Muscle of arm (tissue), 14 donors: Measurements from ENCODE around the gene MYL5. TPM values are rescaled to one million over a fixed set of nuclear protein-coding genes. Genes with fewer than 3 reads are reported as not detected.

Experiments used
- DNase-seq: peaks from one replicate; pipeline ENCODE4 v3.0.0-alpha.2; 2013
- long read RNA-seq, 11 donors: transcript quantifications; one replicate each; lab custom pipeline, GENCODE V29; 2026
- polyA plus RNA-seq, 12 donors: library from polyadenylated mRNA; unstranded; fragments of 120-200 nt; gene quantifications; one replicate each; pipeline ENCODE4 v1.2.1, GENCODE V29; 2013; ENCODE audit not compliant: insufficient read length in 12 of 12

Gene MYL5, protein sequence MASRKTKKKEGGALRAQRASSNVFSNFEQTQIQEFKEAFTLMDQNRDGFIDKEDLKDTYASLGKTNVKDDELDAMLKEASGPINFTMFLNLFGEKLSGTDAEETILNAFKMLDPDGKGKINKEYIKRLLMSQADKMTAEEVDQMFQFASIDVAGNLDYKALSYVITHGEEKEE
- 1,000 to 10,000 TPM in 5 of 12 donors, 100 to 1,000 TPM in 6, not detected in 1; 215 to 1,381 (median 850) TPM for polyA plus RNA-seq
- long read RNA-seq, donor 1, partial matches to known transcripts = 0 of 3 reads
- long read RNA-seq, donor 1, other reads (novel, unspliced or antisense) = 0 of 3 reads
- long read RNA-seq, donor 2, transcript MYL5-207 (4 exons, 829 nt) = minor isoform, 8 of 1,334 reads
- long read RNA-seq, donor 2, transcript MYL5-201 (7 exons, 666 nt) = major isoform, 836 of 1,334 reads
- long read RNA-seq, donor 2, transcript MYL5-204 (2 exons, 531 nt) = minor isoform, 11 of 1,334 reads
- long read RNA-seq, donor 2, partial matches to known transcripts = 389 of 1,334 reads
- long read RNA-seq, donor 2, other reads (novel, unspliced or antisense) = 87 of 1,334 reads
- long read RNA-seq, donor 3, transcript MYL5-201 (7 exons, 666 nt) = major isoform, 250 of 428 reads
- long read RNA-seq, donor 3, partial matches to known transcripts = 161 of 428 reads
- long read RNA-seq, donor 3, other reads (novel, unspliced or antisense) = 9 of 428 reads
- long read RNA-seq, donor 4, transcript MYL5-201 (7 exons, 666 nt) = major isoform, 260 of 433 reads
- long read RNA-seq, donor 4, partial matches to known transcripts = 158 of 433 reads
- long read RNA-seq, donor 4, other reads (novel, unspliced or antisense) = 12 of 433 reads
- long read RNA-seq, donor 5, transcript MYL5-201 (7 exons, 666 nt) = major isoform, 1,092 of 1,618 reads
- long read RNA-seq, donor 5, transcript MYL5-204 (2 exons, 531 nt) = minor isoform, 8 of 1,618 reads
- long read RNA-seq, donor 5, partial matches to known transcripts = 426 of 1,618 reads
- long read RNA-seq, donor 5, other reads (novel, unspliced or antisense) = 89 of 1,618 reads
- long read RNA-seq, donor 6, transcript MYL5-201 (7 exons, 666 nt) = major isoform, 149 of 276 reads
- long read RNA-seq, donor 6, partial matches to known transcripts = 119 of 276 reads
- long read RNA-seq, donor 6, other reads (novel, unspliced or antisense) = 0 of 276 reads
- long read RNA-seq, donor 7, transcript MYL5-201 (7 exons, 666 nt) = major isoform, 251 of 375 reads
- long read RNA-seq, donor 7, partial matches to known transcripts = 92 of 375 reads
- long read RNA-seq, donor 7, other reads (novel, unspliced or antisense) = 29 of 375 reads
- long read RNA-seq, donor 8, transcript MYL5-204 (2 exons, 531 nt) = minor isoform, 6 of 1,505 reads
- long read RNA-seq, donor 8, transcript MYL5-201 (7 exons, 666 nt) = major isoform, 584 of 1,505 reads
- long read RNA-seq, donor 8, partial matches to known transcripts = 445 of 1,505 reads
- long read RNA-seq, donor 8, other reads (novel, unspliced or antisense) = 465 of 1,505 reads
- long read RNA-seq, donor 9, transcript MYL5-201 (7 exons, 666 nt) = major isoform, 187 of 296 reads
- long read RNA-seq, donor 9, partial matches to known transcripts = 101 of 296 reads
- long read RNA-seq, donor 9, other reads (novel, unspliced or antisense) = 5 of 296 reads
- long read RNA-seq, donor 10, transcript MYL5-201 (7 exons, 666 nt) = major isoform, 678 of 1,032 reads
- long read RNA-seq, donor 10, transcript MYL5-204 (2 exons, 531 nt) = minor isoform, 10 of 1,032 reads
- long read RNA-seq, donor 10, partial matches to known transcripts = 282 of 1,032 reads
- long read RNA-seq, donor 10, other reads (novel, unspliced or antisense) = 58 of 1,032 reads
- long read RNA-seq, donor 11, transcript MYL5-201 (7 exons, 666 nt) = major isoform, 300 of 482 reads
- long read RNA-seq, donor 11, partial matches to known transcripts = 146 of 482 reads
- long read RNA-seq, donor 11, other reads (novel, unspliced or antisense) = 29 of 482 reads

DNA sequence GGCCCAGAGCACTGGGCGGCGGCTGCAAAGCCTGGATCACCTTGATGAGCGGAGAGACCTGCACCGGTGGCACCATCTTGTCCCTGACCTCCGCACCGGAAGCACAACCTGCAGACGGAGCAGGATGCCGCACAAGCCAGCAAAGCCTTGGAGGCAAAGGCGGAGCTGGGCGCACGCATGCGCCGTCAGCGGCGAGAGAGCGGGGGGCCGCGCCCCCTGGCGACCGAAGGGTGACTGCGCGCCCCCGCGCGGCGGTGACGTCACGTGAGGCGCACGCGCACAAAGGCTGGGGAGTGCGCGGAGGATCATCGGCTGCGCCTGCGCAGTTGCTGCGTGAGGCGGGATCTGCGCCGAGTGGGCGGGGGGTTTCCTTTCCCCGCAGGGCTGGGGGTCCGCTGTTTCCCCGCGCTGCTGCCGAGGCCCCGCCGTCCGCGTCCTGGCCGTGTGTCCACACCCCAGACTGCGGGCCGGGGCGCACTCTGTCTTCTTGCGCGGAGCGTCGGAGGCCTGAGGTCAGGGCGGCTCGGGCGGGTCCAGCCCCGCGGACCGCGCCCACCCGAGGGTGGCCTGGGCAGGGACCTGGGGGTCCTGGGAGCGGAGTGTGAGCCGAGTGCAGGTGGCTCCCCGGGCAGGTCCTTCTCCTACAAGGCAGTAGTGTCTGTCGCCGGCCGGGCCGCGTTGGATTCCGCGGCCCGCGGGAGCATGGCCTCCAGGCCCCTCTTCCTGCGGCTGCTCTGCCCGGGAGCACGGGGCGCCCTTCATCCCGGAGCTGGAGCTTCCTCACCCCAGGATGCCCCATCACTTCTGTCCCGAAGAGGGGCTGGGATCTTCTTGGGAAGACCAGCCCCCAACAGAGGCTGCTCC, at the start of gene MYL5, which contains the start of gene ATP5ME:
Gene MYL5, plus strand, starts transcription at position 371 of the 864 bp plus-strand sequence. CDS start 3,485 bp downstream, outside the sequence.
Gene ATP5ME, minus strand, starts transcription at position 105 of the 864 bp plus-strand sequence. Its CDS starts 29 bp downstream, at position 76.
- DNase-seq = peak; percentile 97

DNA sequence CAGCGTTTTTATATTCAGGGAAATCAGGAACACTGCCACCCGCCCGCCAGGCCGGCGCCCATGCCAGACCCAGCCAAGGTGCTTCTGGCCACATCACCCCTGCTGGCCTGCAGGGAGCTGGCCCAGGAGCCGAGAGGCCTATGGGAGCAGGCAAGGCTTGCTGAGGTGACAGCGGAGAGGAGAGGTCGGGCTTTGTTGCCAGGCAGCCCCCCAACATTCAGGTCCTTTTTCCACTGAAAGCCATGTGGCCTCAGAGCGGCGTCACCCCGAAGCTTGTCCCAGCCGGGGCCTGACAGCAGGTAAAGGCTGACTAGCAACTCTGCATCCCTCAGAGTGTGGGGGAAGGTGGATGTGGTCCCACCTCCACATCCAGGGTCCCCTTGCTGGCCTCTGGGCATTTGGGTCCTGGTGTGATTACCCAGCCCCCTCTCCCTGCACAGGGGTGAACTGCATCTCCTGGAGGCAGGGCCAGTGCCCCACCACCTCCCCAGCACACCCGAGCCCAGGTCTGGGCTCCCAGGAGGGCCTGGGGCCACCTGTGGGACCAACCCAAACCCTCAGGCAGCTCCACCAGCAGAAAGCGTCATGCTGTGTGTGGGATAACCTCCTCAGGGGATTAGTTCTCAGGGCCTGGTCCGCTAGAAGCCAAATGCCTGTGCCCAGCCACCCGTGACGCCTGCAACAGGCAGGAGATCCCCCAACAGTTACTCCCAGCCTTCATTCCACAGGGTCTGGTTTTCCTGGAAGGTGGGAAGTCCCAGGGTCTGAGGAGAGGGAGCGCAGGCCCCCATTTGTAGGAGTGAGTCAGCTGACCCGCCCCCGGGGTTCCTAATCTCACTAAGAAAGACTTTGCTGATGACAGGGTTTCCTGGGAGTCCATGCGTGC, 49.4 kb upstream of the MYL5 start, which contains the start of gene PDE6B:
Gene PDE6B, plus strand, starts transcription at position 869 of the 886 bp plus-strand sequence. CDS start 54 bp downstream, outside the sequence.
- DNase-seq = no peak

DNA sequence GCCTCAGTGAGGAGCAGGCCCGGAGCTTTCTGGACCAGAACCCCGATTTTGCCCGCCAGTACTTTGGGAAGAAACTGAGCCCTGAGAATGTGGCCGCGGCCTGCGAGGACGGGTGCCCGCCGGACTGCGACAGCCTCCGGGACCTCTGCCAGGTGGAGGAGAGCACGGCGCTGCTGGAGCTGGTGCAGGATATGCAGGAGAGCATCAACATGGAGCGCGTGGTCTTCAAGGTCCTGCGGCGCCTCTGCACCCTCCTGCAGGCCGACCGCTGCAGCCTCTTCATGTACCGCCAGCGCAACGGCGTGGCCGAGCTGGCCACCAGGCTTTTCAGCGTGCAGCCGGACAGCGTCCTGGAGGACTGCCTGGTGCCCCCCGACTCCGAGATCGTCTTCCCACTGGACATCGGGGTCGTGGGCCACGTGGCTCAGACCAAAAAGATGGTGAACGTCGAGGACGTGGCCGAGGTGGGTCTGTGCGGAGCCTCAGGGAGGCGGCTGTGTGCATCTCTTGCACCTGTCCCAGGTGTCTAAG, 48.6 kb upstream of the MYL5 start:
- no peak for DNase-seq

DNA sequence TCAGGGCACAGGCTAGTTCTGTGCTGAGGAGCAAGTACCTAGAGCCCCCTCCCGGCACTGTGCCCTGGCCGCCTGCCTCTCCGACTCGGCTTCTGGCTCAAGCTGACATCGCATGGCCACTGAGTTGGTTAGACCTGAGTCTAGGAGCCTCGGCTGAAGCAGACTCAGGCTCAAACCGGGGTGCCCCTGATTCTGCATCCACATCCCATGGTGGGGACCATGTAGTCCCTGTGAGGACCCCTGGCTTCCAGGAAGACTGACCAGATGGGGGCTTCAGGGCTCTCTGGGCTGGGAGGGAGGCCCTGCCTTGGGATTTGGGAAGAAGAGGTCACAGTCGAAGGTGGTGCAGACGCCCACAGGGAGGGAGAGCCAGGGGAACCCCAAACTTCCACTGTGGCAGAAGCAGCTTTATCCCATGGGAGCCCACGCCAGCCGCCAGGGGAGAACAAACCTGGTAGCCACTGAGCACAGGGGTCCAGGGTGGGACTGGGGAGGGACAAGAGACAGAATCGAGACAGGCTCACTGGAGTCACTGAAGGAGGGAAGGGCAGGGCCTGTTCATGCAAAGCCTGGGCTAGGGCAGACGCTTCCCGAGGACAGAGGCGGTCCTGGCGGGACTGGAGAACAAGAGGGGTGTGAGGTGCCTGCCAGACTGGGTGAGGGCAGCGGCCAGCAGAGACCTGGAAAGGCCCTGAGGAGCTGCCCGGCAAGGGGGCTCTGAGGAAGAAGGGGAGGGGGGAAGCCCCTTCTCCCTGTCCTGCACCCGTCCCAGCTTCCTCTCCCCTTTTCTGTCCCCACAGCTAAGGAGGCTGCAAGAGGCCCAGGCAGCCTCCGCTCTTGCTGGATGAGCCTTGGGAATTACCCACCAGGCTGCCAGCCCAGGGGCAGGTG, 47.9 kb upstream of the MYL5 start:
- DNase-seq = no peak

DNA sequence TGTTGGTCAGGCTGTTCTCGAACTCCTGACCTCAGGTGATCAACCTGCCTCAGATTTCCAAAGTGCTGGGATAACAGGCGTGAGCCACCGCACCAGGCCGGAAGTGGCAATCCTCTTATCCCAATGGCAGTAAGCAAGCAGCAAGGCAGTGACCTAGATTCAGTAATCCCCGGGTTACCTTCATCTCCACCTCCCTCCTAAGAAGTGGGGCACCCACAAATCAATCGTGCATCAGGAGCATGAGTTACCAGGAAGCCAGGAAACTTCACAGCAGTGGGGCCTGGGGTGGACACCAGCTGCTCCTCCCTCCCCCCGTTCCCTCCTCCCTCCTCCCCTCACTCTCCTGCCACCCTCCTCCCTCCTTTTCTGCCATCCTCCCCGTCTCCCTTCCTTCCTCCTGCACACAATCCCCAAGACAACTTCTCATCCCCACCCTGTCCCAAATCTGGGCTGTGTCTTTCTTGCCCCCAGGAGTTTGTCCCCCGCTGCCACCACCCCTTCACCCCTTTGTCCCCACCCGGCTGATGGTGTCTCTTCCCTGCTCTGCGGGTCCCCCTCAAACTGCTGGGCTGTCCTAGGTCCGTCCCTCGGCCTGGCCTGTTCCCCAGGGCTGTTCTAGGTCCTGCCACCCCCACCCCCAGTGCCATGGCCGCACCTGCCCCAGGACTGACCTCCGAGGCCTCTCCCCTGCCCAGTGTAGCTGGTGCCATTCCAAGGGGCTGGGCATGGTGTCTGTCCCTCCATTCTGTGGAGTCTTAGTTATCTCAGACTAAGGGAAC, 46.8 kb upstream of the MYL5 start:
- no peak for DNase-seq

DNA sequence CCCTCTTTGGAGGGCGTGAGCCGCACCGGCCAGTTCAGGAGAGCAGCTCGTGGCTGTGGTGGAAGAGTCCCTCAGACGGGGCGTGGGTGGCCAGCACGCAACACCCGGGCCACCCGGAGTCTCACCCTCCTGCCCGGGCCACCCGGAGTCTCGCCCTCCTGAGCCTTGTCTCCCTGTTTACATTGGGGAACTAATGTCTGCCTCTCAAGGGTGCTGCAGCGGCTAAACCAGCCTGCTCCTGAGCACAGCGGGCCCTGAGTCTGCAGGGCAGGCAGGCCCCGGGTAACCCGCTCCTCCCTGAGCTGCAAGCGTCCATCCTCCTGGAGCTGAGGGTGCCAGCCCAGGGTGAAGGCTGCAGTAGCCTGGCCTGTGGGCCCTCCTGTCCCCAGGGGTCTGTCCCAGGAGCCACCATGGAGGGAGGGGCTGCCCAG, 46.0 kb upstream of the MYL5 start:
- DNase-seq = no peak

DNA sequence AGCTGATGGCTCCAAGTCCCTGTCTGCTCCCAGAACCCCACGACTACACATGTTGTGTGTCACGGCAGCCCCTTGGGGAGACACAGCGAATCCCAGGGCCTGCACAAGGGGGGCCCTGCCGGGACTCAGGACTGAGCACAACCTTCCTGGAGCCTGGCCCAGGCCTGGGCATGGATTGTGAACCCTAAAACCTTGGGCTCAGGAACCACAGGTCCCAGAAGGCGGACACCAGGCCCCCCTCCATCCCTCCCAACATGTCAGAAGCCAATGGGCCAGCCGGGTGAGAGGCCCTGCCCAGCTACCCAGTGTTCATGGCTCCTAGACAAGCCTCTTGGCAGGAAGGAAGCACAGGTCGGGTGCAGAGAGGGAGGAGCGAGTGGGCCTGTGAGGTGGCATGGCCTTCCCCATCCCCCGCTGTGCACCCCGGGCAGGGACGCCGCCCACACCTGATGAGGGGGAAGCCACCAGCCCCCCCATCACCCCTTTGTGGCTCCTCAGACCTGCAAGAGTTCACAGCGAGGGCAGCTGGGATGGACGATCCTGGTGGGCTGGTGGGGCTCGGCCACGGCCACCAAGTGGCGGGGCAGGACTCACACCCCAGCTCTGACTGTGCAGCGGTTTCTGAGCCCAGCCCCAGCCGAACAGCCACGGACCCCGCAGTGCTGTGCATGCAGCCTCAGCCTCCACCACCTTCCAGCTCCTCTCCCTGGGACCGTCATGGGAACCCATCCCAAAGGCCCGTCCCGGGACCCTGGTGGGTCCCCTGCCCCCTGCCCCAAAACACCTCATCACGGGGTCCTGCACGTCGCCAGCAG, 45.3 kb upstream of the MYL5 start:
- no peak for DNase-seq

DNA sequence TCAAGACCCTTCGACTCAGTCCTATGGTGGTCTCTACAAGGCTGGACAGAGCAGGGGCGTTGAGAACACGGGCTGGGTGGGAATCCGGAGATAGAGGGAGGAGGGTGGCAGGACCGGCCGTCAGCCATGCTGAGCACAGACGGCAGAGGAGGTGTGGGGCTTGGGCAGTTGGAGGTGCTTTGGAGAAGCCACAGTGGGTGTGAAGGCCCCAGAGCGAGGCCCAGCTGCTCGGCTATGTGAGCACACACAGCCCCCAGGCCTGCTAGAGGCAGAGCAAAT, 44.8 kb upstream of the MYL5 start:
- DNase-seq = no peak

DNA sequence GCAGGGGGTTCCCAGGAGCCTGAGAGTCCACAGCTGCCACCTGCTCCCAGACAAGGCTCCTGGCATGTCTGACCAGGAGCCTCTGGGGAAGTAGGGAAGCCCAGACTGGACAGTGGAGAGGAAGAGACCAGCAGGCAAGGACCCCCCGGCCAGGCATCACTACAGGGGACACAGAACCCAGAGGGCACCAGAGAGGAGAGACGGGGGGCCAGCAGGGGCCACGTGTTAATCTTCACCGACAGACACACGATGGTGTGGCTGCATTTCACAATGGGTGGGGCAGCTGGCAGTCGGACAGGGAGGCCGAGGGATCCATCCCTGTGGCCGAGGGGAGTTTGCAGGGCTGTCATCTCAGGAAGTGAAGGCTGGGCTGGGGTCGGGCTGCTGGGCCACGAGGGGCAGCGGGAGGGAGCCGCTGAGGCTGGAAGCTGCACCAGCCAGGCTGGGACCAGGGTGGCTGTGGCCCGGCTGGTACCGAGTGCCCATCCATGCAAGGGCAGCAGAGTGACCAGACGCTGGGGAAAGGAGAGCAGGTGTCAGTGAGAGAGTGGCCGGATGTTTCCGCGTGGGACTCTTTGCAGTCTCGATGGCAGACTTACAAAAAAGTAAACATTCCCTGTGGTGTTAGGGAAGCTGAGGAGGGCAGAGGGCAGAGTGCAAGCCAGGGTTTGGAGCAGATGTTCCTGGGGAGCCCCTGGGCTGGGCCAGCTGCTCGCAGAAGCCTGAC, 44.3 kb upstream of the MYL5 start:
- no peak for DNase-seq

DNA sequence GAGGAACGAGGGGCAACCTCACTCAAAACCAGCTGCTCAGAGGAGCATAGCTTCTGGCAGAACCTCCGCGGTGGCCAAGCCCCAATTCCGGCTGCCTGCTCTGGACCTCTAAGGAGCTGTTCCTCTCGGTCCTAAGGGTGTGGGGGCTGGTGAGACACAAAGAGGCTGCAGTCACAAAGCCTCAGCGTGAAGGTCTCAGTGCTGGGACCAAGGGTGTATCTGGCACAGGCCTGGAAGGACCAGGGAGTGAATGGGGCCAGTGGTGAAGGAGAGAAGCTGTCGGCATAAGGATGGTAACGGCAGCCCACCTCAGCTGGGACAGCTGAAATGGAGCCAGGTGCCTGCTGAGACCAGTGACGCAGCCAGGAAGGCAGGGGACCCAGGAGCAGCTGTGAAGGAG, 43.7 kb upstream of the MYL5 start:
- no peak for DNase-seq

DNA sequence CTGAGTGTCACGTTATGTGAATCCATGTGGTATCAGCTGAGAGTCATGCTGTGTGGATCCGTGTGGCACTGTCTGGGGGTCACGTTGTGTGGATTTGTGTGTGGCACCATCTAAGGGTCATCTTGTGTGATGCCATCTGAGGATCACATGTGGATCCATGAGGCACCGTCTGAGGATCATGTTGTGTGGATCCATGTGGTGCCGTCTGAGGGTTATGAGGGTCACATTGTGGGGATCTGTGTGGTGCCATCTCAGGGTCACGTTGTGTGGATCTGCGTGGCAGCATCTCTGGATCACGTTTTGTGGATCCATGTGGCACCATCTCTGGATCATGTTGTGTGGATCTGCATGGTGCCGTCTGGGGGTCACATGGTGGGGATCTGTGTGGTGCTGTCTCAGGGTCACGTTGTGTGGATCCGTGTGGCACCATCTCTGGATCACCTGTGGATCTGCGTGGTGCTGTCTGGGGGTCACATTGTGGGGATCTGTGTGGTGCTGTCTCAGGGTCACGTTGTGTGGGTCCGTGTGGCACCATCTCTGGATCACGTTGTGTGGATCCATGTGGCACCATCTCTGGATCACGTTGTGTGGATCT, 42.0 kb upstream of the MYL5 start:
- no peak for DNase-seq

DNA sequence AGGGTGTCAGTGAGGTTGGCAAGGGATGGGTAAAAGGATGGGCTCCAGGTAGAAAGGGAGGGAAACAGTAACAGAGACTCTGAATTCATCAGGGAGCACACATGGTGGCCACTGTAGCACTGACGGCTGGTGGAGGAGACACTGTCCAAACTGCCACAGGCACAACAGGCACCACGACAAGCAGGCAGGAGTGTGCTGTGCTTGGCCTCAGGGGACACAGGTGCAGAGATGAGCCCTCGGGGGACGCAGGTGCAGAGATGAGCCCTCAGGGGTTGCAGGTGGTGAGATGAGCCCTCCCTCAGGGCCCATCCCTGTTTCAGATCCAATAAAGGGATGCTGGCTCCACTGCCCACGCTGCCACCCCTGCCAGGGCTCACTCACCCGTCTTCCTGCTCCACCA, 41.4 kb upstream of the MYL5 start:
- no peak for DNase-seq

DNA sequence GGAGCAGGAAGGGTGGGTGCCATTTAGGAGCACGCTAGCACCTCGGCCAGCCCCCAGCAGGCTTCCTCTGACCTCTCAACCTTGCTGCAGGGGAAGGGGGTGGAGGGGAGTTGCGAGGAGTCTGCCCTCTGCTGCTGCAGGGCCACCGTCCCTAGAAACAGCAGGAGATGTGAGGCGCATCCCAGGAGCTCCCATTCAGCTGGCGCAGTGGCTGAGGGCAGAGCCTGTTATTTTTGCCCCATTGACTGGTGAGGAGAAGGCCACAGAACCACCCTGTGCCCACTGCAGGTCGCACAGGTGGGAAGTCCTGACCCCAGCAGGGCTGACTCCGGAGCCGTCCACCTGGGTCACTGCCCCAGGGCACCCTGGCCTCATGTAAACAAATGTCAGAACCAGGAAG, 40.9 kb upstream of the MYL5 start:
- DNase-seq = no peak
